T-helper 1 cell treated with Interleukin-12 subunit alpha and Interleukin-12 subunit beta and Interleukin-4 antibody, amounts not matched to agents 30 μg/mL and 1 μg/mL, for 36 hours (primary cell): ENCODE measurements around the gene MAGI2.

Experiments used
- H3K27ac Mint-ChIP-seq: one replicate; pipeline ENCODE4 v1.8.0; 2021; ENCODE audit warnings: mild to moderate bottlenecking, mixed read lengths
- H3K27me3 Mint-ChIP-seq: one replicate; pipeline ENCODE4 v1.8.0; 2021; ENCODE audit warnings: low read depth, mixed read lengths
- H3K36me3 Mint-ChIP-seq: one replicate; pipeline ENCODE4 v1.8.0; 2021; ENCODE audit warnings: low read depth, mixed read lengths
- H3K4me1 Mint-ChIP-seq: one replicate; pipeline ENCODE4 v1.8.0; 2021; ENCODE audit warnings: low read depth, mixed read lengths
- H3K4me3 Mint-ChIP-seq: one replicate; pipeline ENCODE4 v1.8.0; 2021; ENCODE audit warnings: mild to moderate bottlenecking, moderate library complexity, mixed read lengths
- H3K9me3 Mint-ChIP-seq: one replicate; pipeline ENCODE4 v1.8.0; 2021; ENCODE audit warnings: mixed read lengths

MAGI2 gene

GRCh38 chr7:78140109-78140508, 1313.4 kb downstream of the MAGI2 start:
- Mint-ChIP-seq H3K4me3 (no peak overlapping the region), H3K27me3 (no peaks in the 10 kb centered on the region), H3K36me3 (no peaks in the 10 kb centered on the region), H3K9me3 (no peaks in the 10 kb centered on the region), H3K4me1 (no peaks in the 10 kb centered on the region), H3K27ac (no peak overlapping the region)

- Mint-ChIP-seq H3K4me3 (no peak overlapping the region), H3K4me1 (no peaks in the 10 kb centered on the region), H3K27ac (no peak overlapping the region), H3K9me3 (no peaks in the 10 kb centered on the region), H3K27me3 (no peaks in the 10 kb centered on the region), H3K36me3 (no peaks in the 10 kb centered on the region)
These were observed 1314.1 kb downstream of the MAGI2 start for GRCh38 chr7:78139335-78139734.

DNA sequence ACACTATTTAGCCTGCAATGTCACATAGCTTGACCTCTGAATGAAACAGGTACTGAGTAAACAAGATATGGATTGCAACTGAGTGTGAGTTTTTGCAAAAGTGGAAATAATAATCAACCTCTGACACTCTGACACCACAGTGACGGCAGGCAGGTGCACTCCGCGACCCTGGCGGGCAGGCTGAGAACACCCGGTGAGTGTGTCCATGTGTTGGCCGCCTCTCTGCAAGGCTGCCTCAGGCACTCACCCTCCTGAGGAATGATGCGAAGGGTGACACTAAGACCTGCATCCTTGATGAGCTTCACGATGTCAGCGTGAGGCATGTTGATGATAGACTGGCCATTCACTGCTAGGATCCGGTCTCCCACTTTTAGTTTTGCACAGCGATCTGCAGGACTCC, 1318.7 kb downstream of the MAGI2 start:
- no peak overlapping the region for H3K4me3 Mint-ChIP-seq
- H3K9me3 Mint-ChIP-seq, result no peaks in the 10 kb centered on the region
- H3K27ac Mint-ChIP-seq, result no peak overlapping the region
- no peaks in the 10 kb centered on the region for H3K36me3 Mint-ChIP-seq
- H3K27me3 Mint-ChIP-seq, result no peaks in the 10 kb centered on the region
- H3K4me1 Mint-ChIP-seq, result no peaks in the 10 kb centered on the region

DNA sequence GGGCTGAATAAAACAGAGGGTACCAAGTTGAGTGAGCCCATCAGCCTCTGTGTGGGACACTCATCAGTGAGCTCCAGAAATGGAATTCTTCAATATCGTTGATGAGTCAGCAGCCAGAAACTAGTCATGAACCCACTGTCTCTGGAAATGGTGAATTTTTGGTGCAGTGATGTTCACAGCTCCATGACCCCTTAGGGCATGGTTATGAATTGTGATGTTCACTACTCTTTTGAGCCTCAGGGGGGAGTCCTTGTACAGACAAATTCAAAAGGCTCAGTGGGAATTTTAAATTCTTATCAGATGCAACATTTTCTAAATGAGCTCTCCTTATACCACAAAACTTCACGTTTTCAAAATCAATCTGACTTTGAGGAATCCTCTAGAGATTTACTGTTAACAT, 1319.2 kb downstream of the MAGI2 start:
- Mint-ChIP-seq H3K27me3 (no peaks in the 10 kb centered on the region), H3K36me3 (no peaks in the 10 kb centered on the region), H3K4me3 (no peak overlapping the region), H3K4me1 (no peaks in the 10 kb centered on the region), H3K27ac (no peak overlapping the region), H3K9me3 (no peaks in the 10 kb centered on the region)

DNA sequence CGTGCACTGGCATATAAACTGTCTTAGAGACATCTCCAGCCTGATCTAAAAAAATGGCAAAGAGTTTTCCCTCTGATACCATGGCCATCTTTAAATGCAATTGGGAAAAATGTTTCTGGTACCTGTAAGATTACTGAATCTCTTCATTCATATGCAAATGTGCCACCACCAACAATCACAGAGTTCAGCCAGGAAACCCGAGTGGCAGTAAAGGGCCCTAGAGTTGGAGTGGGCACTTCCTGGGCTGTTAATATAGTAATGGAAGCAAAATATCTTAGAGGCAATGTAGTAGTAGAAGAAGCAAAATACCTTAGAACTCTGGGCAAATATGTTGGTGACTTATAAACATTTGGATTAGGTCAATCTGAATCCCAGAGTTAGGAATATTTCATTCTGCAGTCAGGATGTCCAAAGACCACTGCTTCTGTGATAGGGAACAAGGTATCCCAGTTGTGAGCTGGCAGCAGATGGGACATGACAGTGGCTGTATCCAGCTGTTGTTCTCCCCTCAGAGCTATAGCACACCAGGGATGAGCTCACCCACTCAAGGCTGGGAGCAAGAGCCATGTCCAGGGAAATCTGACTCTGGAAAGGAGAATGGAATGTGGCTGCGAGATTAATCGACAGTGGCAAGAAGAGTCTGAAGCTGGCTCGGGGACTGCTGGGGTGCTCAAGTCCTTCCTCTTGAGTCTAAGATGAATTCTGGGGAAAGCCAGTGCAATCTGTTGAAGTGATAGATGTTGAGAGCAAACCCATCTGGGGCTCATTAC, 1322.8 kb downstream of the MAGI2 start:
- Mint-ChIP-seq H3K27me3 (no peaks in the 10 kb centered on the region), H3K4me3 (no peak overlapping the region), H3K9me3 (no peaks in the 10 kb centered on the region), H3K36me3 (no peaks in the 10 kb centered on the region), H3K4me1 (no peaks in the 10 kb centered on the region), H3K27ac (no peak overlapping the region)

- Mint-ChIP-seq H3K9me3 (no peaks in the 10 kb centered on the region), H3K27ac (no peak overlapping the region), H3K4me3 (no peak overlapping the region), H3K27me3 (peaks cover 3% of the 10 kb centered on the region), H3K36me3 (no peaks in the 10 kb centered on the region), H3K4me1 (no peaks in the 10 kb centered on the region)
These were observed 1323.6 kb downstream of the MAGI2 start for GRCh38 chr7:78129865-78130264.

- H3K36me3 Mint-ChIP-seq, result no peaks in the 10 kb centered on the region
- no peak overlapping the region for H3K27ac Mint-ChIP-seq
- H3K27me3 Mint-ChIP-seq, result peaks cover 3% of the 10 kb centered on the region
These were observed 1326.5 kb downstream of the MAGI2 start for GRCh38 chr7:78127009-78127408.

GRCh38 chr7:78125884-78126283, 1327.6 kb downstream of the MAGI2 start:
- peaks cover 3% of the 10 kb centered on the region for H3K27me3 Mint-ChIP-seq
- no peaks in the 10 kb centered on the region for H3K36me3 Mint-ChIP-seq

More at GRCh38 chr7:78127009-78127408, 1326.5 kb downstream of the MAGI2 start:
- H3K9me3 Mint-ChIP-seq, result no peaks in the 10 kb centered on the region
- no peak overlapping the region for H3K4me3 Mint-ChIP-seq
- no peaks in the 10 kb centered on the region for H3K4me1 Mint-ChIP-seq

GRCh38 chr7:78124216-78124615, 1329.3 kb downstream of the MAGI2 start:
- Mint-ChIP-seq H3K27ac (no peak overlapping the region), H3K36me3 (no peaks in the 10 kb centered on the region)

More at GRCh38 chr7:78125884-78126283, 1327.6 kb downstream of the MAGI2 start:
- no peaks in the 10 kb centered on the region for H3K9me3 Mint-ChIP-seq
- no peak overlapping the region for H3K27ac Mint-ChIP-seq
- no peak overlapping the region for H3K4me3 Mint-ChIP-seq
- no peaks in the 10 kb centered on the region for H3K4me1 Mint-ChIP-seq

DNA sequence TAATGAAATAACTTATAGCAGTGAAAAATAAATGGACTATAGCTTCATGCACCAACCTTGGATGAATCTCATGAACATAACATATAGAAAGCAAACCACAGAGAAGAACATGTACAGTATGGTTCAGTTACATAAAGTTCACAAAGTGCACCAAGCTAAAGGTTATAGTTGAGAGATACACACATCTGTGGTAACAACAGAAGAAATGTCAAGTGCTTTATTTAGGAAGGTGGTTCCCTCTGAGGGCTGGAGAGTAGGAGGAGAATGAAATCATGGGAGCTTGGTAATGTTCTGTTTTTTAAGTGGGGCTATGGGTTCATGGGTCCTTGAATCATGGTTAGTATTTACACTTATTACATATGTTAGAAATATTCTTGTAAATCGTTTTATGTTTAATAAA, 1331.6 kb downstream of the MAGI2 start:
- Mint-ChIP-seq H3K4me3 (no peak overlapping the region), H3K9me3 (no peaks in the 10 kb centered on the region), H3K36me3 (no peaks in the 10 kb centered on the region), H3K4me1 (no peaks in the 10 kb centered on the region), H3K27ac (no peak overlapping the region), H3K27me3 (peaks cover 3% of the 10 kb centered on the region)

More at GRCh38 chr7:78124216-78124615, 1329.3 kb downstream of the MAGI2 start:
- no peak overlapping the region for H3K4me3 Mint-ChIP-seq
- no peaks in the 10 kb centered on the region for H3K9me3 Mint-ChIP-seq
- peaks cover 3% of the 10 kb centered on the region for H3K27me3 Mint-ChIP-seq
- H3K4me1 Mint-ChIP-seq, result no peaks in the 10 kb centered on the region

DNA sequence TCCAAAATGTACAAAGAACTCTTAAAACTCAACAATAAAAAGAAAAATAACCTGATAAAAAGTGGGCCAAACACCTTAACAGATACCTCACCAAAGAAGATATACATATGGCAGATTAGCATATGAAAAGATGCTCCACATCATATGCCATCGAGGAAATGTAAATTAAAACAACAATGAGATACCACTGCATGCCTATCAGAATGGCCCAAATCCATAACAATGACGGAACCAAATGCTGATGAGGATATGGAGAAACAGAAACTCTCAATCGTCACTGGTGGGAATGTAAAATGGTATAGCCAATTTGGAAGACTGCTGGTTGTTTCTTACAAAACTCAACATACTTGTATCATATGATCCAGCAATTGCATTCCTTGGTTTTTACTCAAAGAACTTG, 1335.0 kb downstream of the MAGI2 start:
- no peaks in the 10 kb centered on the region for H3K36me3 Mint-ChIP-seq
- H3K4me3 Mint-ChIP-seq, result no peak overlapping the region
- H3K4me1 Mint-ChIP-seq, result no peaks in the 10 kb centered on the region
- no peaks in the 10 kb centered on the region for H3K9me3 Mint-ChIP-seq
- no peaks in the 10 kb centered on the region for H3K27me3 Mint-ChIP-seq
- H3K27ac Mint-ChIP-seq, result no peak overlapping the region

DNA sequence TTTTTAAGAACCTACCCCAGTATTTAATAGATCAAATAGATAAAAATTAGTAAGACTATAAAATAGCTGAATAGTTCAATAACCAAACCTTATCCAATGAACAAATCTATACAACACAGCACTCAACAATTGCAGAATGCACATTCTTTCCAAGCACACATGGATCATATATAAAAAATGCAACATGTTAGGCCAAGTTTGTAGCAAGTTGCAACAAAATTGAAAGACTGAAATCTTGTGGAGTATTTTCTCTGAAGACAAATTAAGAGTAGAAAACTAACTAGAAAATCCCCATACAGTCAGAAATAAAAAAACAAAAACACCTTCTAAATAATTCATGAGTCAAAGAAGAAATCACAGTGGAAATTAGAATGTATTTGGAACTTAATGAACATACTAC, 1337.6 kb downstream of the MAGI2 start:
- H3K4me1 Mint-ChIP-seq, result no peaks in the 10 kb centered on the region
- no peak overlapping the region for H3K27ac Mint-ChIP-seq
- no peak overlapping the region for H3K4me3 Mint-ChIP-seq

GRCh38 chr7:78114993-78115392, 1338.5 kb downstream of the MAGI2 start:
- Mint-ChIP-seq H3K36me3 (no peaks in the 10 kb centered on the region), H3K4me1 (no peaks in the 10 kb centered on the region), H3K4me3 (no peak overlapping the region), H3K27ac (no peak overlapping the region), H3K27me3 (no peaks in the 10 kb centered on the region), H3K9me3 (no peaks in the 10 kb centered on the region)

More for the DNA sequence above, 1337.6 kb downstream of the MAGI2 start:
- Mint-ChIP-seq H3K9me3 (no peaks in the 10 kb centered on the region), H3K36me3 (no peaks in the 10 kb centered on the region), H3K27me3 (no peaks in the 10 kb centered on the region)

DNA sequence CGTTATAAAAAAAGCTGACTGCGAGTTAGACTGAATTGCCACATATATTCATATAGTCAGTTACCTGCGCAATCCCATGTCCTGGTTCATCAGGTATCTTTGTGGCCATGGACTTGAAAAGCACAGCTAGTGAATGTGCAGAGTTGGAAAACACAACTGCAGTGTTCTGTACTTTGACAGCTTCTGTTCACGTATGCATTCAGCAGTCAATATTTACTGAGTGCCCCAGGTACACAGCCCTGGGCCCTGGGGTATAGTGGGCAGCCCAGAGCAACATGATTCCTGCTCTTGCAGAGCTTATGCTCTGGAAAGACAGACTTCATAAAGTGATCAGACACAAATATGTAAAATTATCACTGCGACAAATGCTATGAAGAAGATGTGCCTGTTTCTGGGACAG, 1341.0 kb downstream of the MAGI2 start:
- H3K4me3 Mint-ChIP-seq, result no peak overlapping the region
- H3K27ac Mint-ChIP-seq, result no peak overlapping the region
- no peaks in the 10 kb centered on the region for H3K9me3 Mint-ChIP-seq
- H3K27me3 Mint-ChIP-seq, result no peaks in the 10 kb centered on the region
- no peaks in the 10 kb centered on the region for H3K36me3 Mint-ChIP-seq
- H3K4me1 Mint-ChIP-seq, result no peaks in the 10 kb centered on the region

DNA sequence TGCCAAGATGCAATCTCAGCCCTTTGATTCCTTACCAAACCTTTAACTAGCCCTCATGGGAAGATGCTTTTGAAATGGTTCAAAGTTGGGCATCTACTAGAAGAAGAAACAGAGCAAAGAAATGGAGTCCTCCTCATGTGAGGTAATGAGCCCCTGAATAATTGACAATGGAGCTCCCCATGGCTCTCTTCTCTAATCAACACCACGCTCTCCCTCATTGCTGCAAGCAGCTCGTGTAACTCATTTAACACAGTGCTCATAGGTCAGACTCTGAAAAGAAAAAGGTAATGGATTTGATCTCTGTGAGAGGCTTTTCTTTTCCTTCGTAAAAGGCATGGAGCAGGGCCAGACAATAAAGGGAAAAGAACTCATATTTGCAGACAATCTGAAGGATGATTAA, 1342.1 kb downstream of the MAGI2 start:
- H3K9me3 Mint-ChIP-seq, result no peaks in the 10 kb centered on the region
- H3K4me3 Mint-ChIP-seq, result no peak overlapping the region
- no peak overlapping the region for H3K27ac Mint-ChIP-seq
- H3K27me3 Mint-ChIP-seq, result no peaks in the 10 kb centered on the region
- no peaks in the 10 kb centered on the region for H3K4me1 Mint-ChIP-seq
- no peaks in the 10 kb centered on the region for H3K36me3 Mint-ChIP-seq
